Measurements from ENCODE around the gene DNM3. TPM values are rescaled to one million over a fixed set of nuclear protein-coding genes. Genes with fewer than 3 reads are reported as not detected.

Gene DNM3
- total and polyA plus RNA-seq, 2 of the 8 experiments (the other 6 are each of a cell fraction or from before 2014, with no cell fraction given): 2.0 to 8.5 TPM

DNA sequence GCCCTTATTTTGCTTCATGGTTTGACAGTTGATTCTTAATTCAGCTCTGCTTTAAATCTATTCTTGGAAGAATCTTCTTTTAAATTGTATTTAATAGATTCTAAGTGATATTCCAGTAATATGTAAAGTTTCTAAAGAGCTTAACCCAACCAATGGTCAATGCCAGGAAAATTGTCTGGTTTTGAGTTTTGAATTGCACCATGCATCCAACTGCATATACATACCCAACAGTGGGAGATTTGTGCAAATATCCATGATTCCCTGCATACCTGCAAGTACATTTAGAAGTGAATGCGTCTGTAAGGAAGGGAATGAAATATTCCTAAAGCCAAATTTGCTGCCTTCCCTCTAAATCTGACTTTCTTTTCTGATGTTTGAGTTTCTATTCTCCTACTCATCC lies 543.4 kb downstream of the DNM3 start:
- TF ChIP-seq BACH1 (IDR thresholded peaks at IDR 0.05; ENCODE audit: low read length) (no peak), EGR1 (IDR thresholded peaks at IDR 0.05; ENCODE audit: borderline replicate concordance, low read depth, low read length) (no peak), TCF12 (IDR thresholded peaks at IDR 0.05; ENCODE audit: low read depth, low read length) (no peak), SP4 (IDR thresholded peaks at IDR 0.05; ENCODE audit: low read length) (no peak), TAF7 (optimal IDR thresholded peaks at IDR 0.05; ENCODE audit: borderline replicate concordance, low read depth, low read length) (no peak), TEAD4 (IDR thresholded peaks at IDR 0.05; ENCODE audit: low read depth, low read length) (no peak), CBX8 (IDR thresholded peaks at IDR 0.05; ENCODE audit: borderline replicate concordance, low read depth, low read length) (no peak)
- TF ChIP-seq, protein P1, sequence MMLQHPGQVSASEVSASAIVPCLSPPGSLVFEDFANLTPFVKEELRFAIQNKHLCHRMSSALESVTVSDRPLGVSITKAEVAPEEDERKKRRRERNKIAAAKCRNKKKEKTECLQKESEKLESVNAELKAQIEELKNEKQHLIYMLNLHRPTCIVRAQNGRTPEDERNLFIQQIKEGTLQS (IDR thresholded peaks at IDR 0.05; ENCODE audit: insufficient read depth, low read depth, low read length): no peak
- no peak overlapping the region for H2BK120ac ChIP-seq (replicated peaks; ENCODE audit: low read depth, low read length)
- no peak overlapping the region for H2AFZ ChIP-seq (ENCODE audit: low read length)
- no peak overlapping the region for H3K4me3 ChIP-seq (ENCODE audit: extremely low read depth in 1 of 4, insufficient read depth in 2 of 4, low read depth in 3 of 4, low read length in 4 of 4)
- H3K56ac ChIP-seq (replicated peaks; ENCODE audit: insufficient read length, low read depth, low read length): no peak overlapping the region
- H3K14ac ChIP-seq (ENCODE audit: insufficient read length): no peak overlapping the region
- H2BK15ac ChIP-seq (ENCODE audit: low read length): no peak overlapping the region
- H3K4me1 ChIP-seq (replicated peaks in 1 of 4; ENCODE audit: control insufficient read depth in 3 of 4, insufficient read depth in 4 of 4, low read length in 3 of 4): peaks cover 0 to 7% (median 3%) of the 10 kb centered on the region in 4 experiments; a peak in 5 of 7 replicates
- H2BK20ac ChIP-seq (ENCODE audit: low read length): no peak overlapping the region
- H4K8ac ChIP-seq (ENCODE audit: extremely low read depth, insufficient read depth, low read length): no peak overlapping the region
- no peaks in the 10 kb centered on the region for H3K9me3 ChIP-seq (ENCODE audit: insufficient read depth in 2 of 2, low read depth in 1 of 2, low read length in 1 of 2)
- no peak overlapping the region for H3K23ac ChIP-seq (ENCODE audit: insufficient read length)
- POLR2A ChIA-PET (ENCODE audit: partially characterized antibody): no interaction called here
- peaks cover 0 to 1% (median 0%) of the 10 kb centered on the region in 4 experiments; a peak in 1 of 7 replicates for H3K27me3 ChIP-seq (replicated peaks in 1 of 4; ENCODE audit: control insufficient read depth in 3 of 4, extremely low read depth in 1 of 4, insufficient read depth in 3 of 4, low read length in 3 of 4)
- DNase-seq (ENCODE audit: low read depth in 1 of 2, low spot score in 2 of 2): no peak
- H3K4ac ChIP-seq (replicated peaks; ENCODE audit: insufficient read length, low read depth, low read length): no peak overlapping the region
- no peak overlapping the region for H2BK12ac ChIP-seq (ENCODE audit: low read depth, low read length)
- no peak for FAIRE-seq
- no peak overlapping the region for H2AK5ac ChIP-seq (ENCODE audit: low read depth, low read length)
- no peak overlapping the region for H3K4me2 ChIP-seq (ENCODE audit: insufficient read depth in 1 of 2, low read depth in 2 of 2, low read length in 2 of 2)
- CTCF ChIA-PET (ENCODE audit: partially characterized antibody): interaction anchor here (1.6 to 2.0 kb wide), 2 partner anchors 15 to 17 kb away, joined by 4 to 7 read pairs; no protein-coding TSS in a partner anchor
- H4K5ac ChIP-seq (ENCODE audit: insufficient read length, low read depth, low read length): no peak overlapping the region
- H3K18ac ChIP-seq (ENCODE audit: extremely low read depth, low read length): no peak overlapping the region
- no peaks in the 10 kb centered on the region for H4K20me1 ChIP-seq (replicated peaks in 1 of 2; ENCODE audit: control insufficient read depth in 1 of 2, insufficient read depth in 2 of 2, low read length in 2 of 2)
- H4K91ac ChIP-seq (replicated peaks; ENCODE audit: insufficient read length, low read length): no peak overlapping the region
- no peak overlapping the region for H2BK5ac ChIP-seq (ENCODE audit: low read depth, low read length)
- H3K79me1 ChIP-seq (ENCODE audit: low read depth, low read length): no peaks in the 10 kb centered on the region
- 87% methylated on average over 1 of the region's 1 CpG; no CpG with 5 or more reads in 1 of the 2 experiments for WGBS, 2 experiments (ENCODE audit: extremely low coverage in 1 of 2, insufficient coverage in 1 of 2, insufficient read length in 1 of 2, insufficient replicate concordance in 2 of 2, low coverage in 1 of 2, low lambda C conversion rate in 2 of 2, missing lambda C conversion rate in 1 of 2)
- H3K23me2 ChIP-seq (ENCODE audit: low read depth, low read length): no peaks in the 10 kb centered on the region
- H3K9ac ChIP-seq (replicated peaks in 1 of 4; ENCODE audit: extremely low read depth in 1 of 4, low read depth in 3 of 4, low read length in 3 of 4): no peak overlapping the region
- H3K27ac ChIP-seq (ENCODE audit: low read depth, low read length): no peak overlapping the region
- H3K79me2 ChIP-seq (ENCODE audit: control insufficient read depth in 1 of 2, insufficient read depth in 2 of 2, low read length in 2 of 2): no peaks in the 10 kb centered on the region
- no peaks in the 10 kb centered on the region for H3K36me3 ChIP-seq (ENCODE audit: control insufficient read depth in 2 of 4, insufficient read depth in 4 of 4, low read length in 3 of 4)

Data from H1 (cell line).